GM15510 (cell line): ENCODE measurements around the gene ABCD1.
A peak's percentile ranks its signal among the peaks of the same experiment; 100 is the strongest.

ENCODE experiments used
- POLR2A ChIP-seq: IDR thresholded peaks from 3 replicates; pipeline ENCODE4 v1.6.1; 2011; ENCODE audit warnings: borderline replicate concordance; ENCODE audit not compliant: insufficient read length; ENCODE audit errors: extremely low read depth

Gene ABCD1

DNA sequence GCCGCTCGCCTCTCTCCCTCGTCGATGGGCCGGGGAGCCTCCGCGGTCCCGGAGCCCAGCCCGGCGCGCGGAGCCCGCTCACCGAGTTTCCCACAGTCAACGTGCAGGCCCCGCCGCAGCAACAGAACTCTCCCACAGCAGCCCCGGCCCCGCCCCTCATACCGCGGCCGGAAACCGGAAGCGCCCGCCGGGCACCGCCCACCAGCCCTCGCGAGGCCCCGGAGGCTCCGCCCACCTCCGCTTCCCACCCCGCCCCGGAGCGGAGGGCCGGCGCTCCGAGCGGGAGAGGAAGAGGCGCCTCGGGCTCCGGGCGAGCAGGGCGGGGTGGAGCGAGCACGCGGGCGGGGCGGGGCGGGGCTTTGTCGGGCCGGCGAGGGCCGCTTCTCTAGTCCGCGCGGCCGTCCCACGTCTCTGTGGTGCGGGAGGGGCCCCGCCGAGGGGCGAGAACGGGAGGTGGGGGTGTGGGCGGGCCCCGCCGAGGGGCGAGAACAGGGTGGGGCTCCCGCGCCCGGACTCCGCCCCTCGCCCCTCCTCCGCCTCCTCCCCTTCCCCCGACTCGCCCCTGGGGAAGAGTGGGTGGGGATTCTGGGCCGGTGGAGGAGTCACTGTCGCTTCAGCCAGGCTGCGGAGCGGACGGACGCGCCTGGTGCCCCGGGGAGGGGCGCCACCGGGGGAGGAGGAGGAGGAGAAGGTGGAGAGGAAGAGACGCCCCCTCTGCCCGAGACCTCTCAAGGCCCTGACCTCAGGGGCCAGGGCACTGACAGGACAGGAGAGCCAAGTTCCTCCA is at the start of gene ABCD1, which contains the start of gene BCAP31:
Gene ABCD1 (plus strand): TSS at position 605 of the 787 bp plus-strand sequence. CDS start 411 bp downstream, outside the sequence.
Gene BCAP31 (minus strand): TSS at position 136 of the 787 bp plus-strand sequence. CDS start 1,143 bp downstream, outside the sequence.
- TF ChIP-seq POLR2A: peak; percentile 66

- TF ChIP-seq POLR2A: no peak
Measured at GRCh38 chrX:153681175-153681574, 43.5 kb upstream of the ABCD1 start.

DNA sequence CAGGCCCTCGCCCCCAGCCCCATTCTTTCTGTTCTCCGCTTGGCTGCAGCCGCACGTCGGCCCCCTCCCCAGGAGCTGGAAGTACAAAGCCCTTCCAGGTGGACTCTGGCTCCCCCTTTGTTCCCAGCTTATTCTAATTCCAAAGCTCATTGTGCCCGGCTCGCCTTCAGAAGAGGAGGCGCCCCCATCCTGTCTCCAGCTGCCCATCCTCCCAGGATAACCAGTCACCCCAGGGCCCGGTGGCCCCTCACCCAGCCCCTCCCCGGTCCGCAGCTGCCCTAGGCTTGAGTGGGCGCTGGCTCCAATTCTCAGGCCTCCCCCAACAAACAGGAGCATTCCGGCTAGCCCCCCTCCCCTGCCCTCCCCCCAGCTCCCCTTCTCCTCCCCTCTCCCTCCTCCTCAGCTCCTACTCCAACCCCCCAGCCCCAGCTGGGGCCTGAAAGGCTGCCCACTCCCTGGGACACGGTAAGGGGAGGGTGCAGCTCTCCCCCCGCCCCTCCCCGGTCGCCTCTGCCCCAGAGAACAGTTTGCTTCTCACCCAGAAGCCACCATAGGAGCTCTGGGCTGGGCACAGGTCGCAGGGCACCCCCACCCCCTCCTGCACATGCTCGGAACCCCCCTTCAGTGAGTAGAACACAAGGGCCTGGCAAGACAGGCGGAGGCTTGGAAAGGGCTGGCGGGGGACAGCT is 40.0 kb upstream of the ABCD1 start:
- no peak for TF ChIP-seq POLR2A

DNA sequence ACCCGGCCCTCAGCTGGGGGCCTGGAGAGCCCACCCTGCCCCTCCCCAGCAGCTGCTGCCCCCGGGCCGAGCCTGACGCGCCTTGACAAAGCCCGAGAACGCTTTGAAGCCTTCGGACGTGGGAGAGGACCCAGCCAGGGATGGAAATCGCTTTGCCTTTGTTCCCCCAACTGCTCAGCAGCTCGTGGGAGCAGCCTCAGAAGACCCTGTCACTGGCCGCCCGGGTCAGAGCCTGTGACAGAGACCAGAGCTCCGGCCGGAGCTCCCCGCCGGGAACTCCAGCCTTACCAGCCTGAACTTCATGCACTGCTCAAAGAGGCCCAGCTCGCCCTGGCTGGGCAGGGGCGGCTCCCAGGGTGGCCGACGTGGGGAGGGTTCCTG is 39.5 kb upstream of the ABCD1 start:
- TF ChIP-seq POLR2A: no peak

DNA sequence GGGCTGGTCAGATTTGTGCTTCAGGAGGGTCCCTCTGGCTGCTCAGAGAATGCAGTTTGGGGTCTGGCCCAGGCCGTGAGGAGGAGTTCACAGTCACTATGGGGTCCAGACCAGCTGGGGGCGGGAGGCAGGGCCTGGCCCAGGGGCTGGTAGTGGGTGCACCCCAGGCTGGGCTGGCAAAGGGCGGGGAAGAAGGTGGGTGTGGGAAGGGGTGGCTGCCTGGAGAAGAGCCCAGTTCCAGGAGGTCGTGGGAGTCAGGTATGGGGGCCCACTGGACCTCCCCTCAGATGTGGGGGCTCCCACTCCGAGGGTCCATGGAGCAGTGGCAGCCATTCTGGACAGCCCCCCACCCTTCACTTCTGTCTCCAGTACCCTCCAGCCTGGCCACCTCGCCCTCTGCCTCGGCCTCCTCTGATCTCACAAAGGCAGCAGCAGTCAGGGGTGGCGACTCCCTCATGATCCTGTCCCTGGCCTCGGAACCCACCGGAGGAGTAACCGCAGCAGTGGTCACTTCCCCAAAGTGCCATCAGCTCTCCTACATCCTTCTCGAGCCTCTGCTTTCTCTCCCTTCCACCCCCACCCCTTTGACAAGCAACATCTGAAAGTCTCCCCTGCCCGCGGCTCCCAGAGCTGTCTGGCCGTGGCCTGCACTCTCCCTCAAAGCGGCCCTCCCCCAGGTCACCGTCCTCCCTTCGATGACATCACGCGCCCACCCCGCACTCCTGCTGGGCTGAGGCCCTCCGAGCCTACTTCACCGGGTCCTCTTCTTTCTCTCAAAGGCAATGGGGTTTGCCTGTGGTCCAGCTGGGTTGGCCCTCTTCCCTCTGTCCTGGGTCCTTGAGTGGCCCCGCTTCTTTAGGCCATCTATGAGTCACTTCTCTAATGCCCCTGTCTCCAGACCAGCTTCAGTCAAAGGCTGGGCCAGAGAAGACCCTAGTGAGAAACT is 38.6 kb upstream of the ABCD1 start:
- no peak for TF ChIP-seq POLR2A

- TF ChIP-seq POLR2A: no peak
Measured at GRCh38 chrX:153686711-153687110, 37.9 kb upstream of the ABCD1 start.

DNA sequence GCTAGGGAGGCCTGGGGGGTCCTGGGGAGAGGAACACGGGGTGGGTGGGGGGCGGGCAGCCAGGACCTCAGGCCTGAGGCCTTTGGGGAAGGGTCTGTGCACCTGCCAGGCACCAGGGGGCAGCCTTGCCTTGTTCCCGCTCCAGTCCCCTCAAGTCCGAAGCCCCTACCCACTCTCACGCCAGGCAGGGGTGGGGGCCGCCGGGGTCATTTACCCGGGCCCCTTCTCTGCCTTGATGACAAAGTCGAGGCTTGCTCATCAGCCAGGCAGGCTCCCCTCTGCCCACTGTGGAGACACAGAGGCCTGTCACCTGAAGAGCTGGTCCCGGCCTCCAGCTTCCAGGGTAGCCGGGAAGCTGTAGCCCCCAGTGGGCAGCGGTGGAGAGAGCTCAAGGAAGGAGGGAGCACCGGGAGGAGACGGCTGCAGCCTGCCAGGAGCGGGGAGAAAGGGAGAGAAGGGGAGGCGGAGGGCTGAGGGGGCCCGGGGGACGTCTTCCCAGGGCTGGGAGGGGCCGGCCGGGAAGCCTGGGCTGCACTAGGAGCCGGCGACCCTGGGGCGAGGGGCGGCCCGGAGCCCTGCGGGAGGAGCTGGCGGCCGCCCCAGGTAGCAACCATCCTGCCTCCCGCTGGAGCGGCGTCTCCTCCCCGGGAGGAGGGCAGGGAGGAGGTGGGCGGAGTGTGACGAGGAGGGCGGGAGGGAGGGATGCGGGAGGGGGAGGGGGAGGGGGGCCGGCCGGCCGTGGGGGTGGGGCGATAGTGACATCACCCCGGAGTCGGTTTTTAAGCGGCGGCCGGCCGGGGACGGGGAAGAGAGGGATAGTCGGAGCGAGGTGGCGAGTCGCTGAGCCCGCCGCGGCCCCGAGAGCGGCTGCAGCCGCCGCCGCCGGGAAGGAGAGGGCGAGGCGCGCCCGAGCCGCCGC is 37.3 kb upstream of the ABCD1 start, which contains the start of gene SLC6A8:
Gene SLC6A8 (plus strand): TSS at position 806 of the 919 bp plus-strand sequence. CDS start 649 bp downstream, outside the sequence.
- TF ChIP-seq POLR2A: no peak

DNA sequence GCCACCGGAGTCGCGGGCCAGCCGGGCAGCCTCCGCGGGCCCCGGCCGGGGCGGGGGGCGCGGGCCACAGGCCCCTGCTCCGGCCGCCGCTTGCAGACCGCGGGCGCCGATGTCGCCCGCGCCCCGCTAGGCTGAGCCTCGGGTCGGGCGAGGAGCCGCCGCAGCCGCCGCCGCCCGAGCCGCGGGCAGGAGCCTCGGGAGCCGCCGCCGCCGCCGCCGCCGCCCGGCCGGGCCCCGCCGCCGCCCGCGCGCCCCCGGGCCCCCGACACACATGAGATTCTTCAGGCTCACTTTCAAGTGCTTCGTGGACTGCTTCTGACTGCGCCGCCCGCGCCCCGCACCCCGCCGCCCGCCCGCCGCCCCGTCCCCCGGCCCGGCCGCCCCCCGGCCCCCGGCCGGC is 36.6 kb upstream of the ABCD1 start:
- TF ChIP-seq POLR2A: no peak

- no peak for TF ChIP-seq POLR2A
Measured at GRCh38 chrX:153688506-153688905, 36.1 kb upstream of the ABCD1 start.

DNA sequence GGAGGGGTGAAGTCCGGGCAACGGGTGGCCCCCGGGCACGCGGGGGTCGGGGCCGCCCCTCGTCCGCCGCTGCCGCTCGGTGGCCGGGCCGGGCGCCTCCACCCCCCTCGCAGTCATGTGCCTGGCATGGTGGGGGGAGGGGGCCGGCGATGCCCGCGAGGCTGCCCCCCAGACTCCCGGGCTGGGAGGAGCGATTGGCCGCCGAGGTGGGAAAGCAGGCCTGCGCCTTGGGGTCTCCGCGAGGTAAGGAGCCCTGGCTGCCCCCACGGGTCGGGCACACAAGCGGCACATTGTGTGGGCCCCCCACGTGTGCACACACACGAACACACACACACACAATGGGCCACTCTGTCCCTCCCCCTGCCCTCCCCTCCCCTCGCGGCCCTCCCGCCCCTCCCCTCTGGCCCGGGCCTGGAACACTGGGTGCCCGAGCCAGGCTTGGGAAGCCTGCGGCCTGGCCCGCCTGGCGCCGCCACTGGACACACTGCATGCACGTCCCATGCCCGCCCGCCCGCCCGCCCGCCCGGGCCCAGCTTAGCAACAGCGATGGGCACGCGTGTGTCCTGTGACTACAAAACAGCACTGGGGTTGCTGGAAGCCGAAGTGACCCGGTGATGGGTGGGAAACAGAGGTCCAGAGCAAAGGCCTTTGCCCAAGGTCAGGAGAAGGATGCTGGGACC is 35.6 kb upstream of the ABCD1 start:
- TF ChIP-seq POLR2A: no peak

- TF ChIP-seq POLR2A: no peak
Measured at GRCh38 chrX:153689654-153690465, 34.8 kb upstream of the ABCD1 start.

GRCh38 chrX:153690466-153690865 is 34.2 kb upstream of the ABCD1 start:
- TF ChIP-seq POLR2A: no peak
